Cardiac muscle cell (in vitro differentiated cells and primary cell): ENCODE data around the gene SLC35A4. TPM values are rescaled to one million over a fixed set of nuclear protein-coding genes. Genes with fewer than 3 reads are reported as not detected.
A peak's percentile ranks its signal among the peaks of the same experiment; 100 is the strongest.

ENCODE experiments used
- DNase-seq, 2 donors: peaks; one replicate each; pipeline versions ENCODE4 v3.0.0 to v3.0.0-alpha.2; 2010 to 2017; ENCODE audit warnings: low read depth in 1 of 2, low spot score in 1 of 2
- H3K27ac ChIP-seq: fragments of 200-600 bp; sonication (generic); 2 replicates; pipeline ENCODE4 v1.5.1; 2016
- H3K27me3 ChIP-seq: fragments of 200-600 bp; sonication (generic); 2 replicates; pipeline ENCODE4 v1.6.0; 2016; ENCODE audit warnings: control low read depth
- H3K36me3 ChIP-seq: fragments of 200-600 bp; sonication (generic); 2 replicates; pipeline ENCODE4 v1.5.1; 2016; ENCODE audit warnings: control low read depth
- H3K4me1 ChIP-seq: fragments of 200-600 bp; sonication (generic); 2 replicates; pipeline ENCODE4 v1.8.1; 2017; ENCODE audit warnings: low read depth, mild to moderate bottlenecking, mixed run types
- H3K4me3 ChIP-seq: fragments of 200-600 bp; sonication (generic); 2 replicates; pipeline ENCODE4 v1.5.1; 2016; ENCODE audit warnings: mild to moderate bottlenecking
- H3K9me3 ChIP-seq: fragments of 200-600 bp; sonication (generic); 2 replicates; pipeline ENCODE4 v1.5.1; 2017; ENCODE audit warnings: low read depth, mild to moderate bottlenecking, control low read depth
- polyA plus RNA-seq: library from polyadenylated mRNA; unstranded; fragments of >200 nt; fragmentation: Nextera tagmentation; extraction: Ambion mirVana; gene quantifications from 2 replicates; pipeline ENCODE4 v1.2.1, GENCODE V29; 2016
- total RNA-seq: library from RNA; depleted of rRNA; stranded (reverse); fragments of >200 nt; gene quantifications from 2 replicates; pipeline ENCODE4 v1.2.3, GENCODE V29; 2016
- TF ChIP-seq, protein P1 (sequence below): IDR thresholded peaks from 2 replicates; pipeline ENCODE4 v1.5.1; 2012; ENCODE audit warnings: low read depth, mild to moderate bottlenecking, low read length

SLC35A4 gene
- total and polyA plus RNA-seq, 2 experiments from 2014 or later = 32.3 to 80.7 TPM

DNA sequence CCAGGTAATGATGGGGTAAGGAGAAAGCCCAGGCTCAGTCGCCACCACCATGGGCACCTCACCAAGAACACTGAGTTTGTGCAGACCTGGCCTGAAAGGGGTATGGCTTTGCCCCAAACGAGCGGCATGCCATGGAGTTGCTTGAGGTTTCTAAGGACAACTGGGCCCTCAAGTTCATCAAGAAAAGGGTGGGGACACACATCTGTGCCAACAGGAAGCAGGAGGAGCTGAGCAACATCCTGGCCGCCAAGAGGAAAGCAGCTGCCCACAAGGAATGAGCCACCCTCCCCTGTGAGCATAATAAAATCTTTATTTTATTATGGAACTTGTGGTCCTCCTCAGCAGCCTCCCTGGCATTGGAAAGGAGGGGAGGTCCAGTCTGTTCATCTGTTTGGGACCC is 44.5 kb downstream of the SLC35A4 start:
- Histone ChIP-seq H3K4me1 (no peaks in the 10 kb centered on the region), H3K27ac (no peak overlapping the region), H3K4me3 (no peak overlapping the region), H3K27me3 (no peaks in the 10 kb centered on the region), H3K36me3 (no peaks in the 10 kb centered on the region), H3K9me3 (no peaks in the 10 kb centered on the region)
- peak in 1 of 2 donors; percentile 45 for DNase-seq
- TF ChIP-seq, protein P1, sequence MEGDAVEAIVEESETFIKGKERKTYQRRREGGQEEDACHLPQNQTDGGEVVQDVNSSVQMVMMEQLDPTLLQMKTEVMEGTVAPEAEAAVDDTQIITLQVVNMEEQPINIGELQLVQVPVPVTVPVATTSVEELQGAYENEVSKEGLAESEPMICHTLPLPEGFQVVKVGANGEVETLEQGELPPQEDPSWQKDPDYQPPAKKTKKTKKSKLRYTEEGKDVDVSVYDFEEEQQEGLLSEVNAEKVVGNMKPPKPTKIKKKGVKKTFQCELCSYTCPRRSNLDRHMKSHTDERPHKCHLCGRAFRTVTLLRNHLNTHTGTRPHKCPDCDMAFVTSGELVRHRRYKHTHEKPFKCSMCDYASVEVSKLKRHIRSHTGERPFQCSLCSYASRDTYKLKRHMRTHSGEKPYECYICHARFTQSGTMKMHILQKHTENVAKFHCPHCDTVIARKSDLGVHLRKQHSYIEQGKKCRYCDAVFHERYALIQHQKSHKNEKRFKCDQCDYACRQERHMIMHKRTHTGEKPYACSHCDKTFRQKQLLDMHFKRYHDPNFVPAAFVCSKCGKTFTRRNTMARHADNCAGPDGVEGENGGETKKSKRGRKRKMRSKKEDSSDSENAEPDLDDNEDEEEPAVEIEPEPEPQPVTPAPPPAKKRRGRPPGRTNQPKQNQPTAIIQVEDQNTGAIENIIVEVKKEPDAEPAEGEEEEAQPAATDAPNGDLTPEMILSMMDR = no peak

DNA sequence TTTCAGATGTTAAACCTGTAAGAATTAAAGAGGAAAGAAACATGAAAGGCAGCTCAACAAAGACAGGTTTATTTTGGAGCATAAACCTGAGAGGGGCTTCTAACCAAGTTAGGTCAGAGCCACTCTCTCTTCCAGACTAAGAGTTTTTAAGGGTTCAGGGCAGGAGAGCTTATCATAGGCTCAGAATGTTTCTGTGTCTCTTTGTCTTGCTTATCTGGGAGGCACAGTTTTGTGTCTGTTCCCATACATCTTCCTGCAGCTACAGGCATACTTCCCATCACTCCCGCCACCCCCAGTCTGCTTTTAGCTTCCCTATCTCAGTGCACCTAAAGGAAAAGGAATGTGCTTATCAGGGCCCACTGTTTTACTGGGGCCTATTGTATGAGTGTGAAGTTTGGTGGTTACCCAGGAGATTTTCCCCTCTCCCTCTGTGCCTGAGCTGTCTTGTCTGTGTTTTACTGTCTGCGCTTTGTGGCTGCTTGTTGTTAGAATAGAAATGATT is 46.4 kb downstream of the SLC35A4 start:
- Histone ChIP-seq H3K4me3 (no peak overlapping the region), H3K4me1 (no peaks in the 10 kb centered on the region), H3K27me3 (no peaks in the 10 kb centered on the region), H3K9me3 (no peaks in the 10 kb centered on the region), H3K27ac (no peak overlapping the region), H3K36me3 (no peaks in the 10 kb centered on the region)
- TF ChIP-seq, protein P1 = no peak
- peak in 1 of 2 donors; percentile 75 for DNase-seq

Other genes starting within 250 kb of the SLC35A4 start
- gene HBEGF, start 218.2 kb upstream of the SLC35A4 start, total RNA-seq = 4.9 TPM in 2 replicates
- 3.7 and 5.1 TPM in 2 replicates for gene HBEGF, start 218.2 kb upstream of the SLC35A4 start, polyA plus RNA-seq
- not detected in 2 replicates for gene SLC4A9, start 204.6 kb upstream of the SLC35A4 start, total RNA-seq
- gene SLC4A9, start 204.6 kb upstream of the SLC35A4 start, polyA plus RNA-seq = 0.06 TPM in 1 of 2 replicates, not detected in the other
- 42.4 and 58.8 TPM in 2 replicates for gene ANKHD1, start 163.0 kb upstream of the SLC35A4 start, total RNA-seq
- gene ANKHD1, start 163.0 kb upstream of the SLC35A4 start, polyA plus RNA-seq = 41.5 and 46.5 TPM in 2 replicates
- 3.1 and 5.3 TPM in 2 replicates for gene EIF4EBP3, start 17.2 kb upstream of the SLC35A4 start, total RNA-seq
- gene EIF4EBP3, start 17.2 kb upstream of the SLC35A4 start, polyA plus RNA-seq = 6.6 and 24.8 TPM in 2 replicates
- gene SRA1, start 7.4 kb upstream of the SLC35A4 start, total RNA-seq = 22.8 and 43.9 TPM in 2 replicates
- gene SRA1, start 7.4 kb upstream of the SLC35A4 start, polyA plus RNA-seq = 51.5 and 80.6 TPM in 2 replicates
- gene APBB3, start 230 bp upstream of the SLC35A4 start, total RNA-seq = 34.2 and 45.4 TPM in 2 replicates
- 61.8 and 66.2 TPM in 2 replicates for gene APBB3, start 230 bp upstream of the SLC35A4 start, polyA plus RNA-seq
- 1.4 TPM in 1 of 2 replicates, not detected in the other for gene CD14, start 68.3 kb downstream of the SLC35A4 start, total RNA-seq
- 0.10 TPM in 1 of 2 replicates, not detected in the other for gene CD14, start 68.3 kb downstream of the SLC35A4 start, polyA plus RNA-seq
- gene TMCO6, start 74.6 kb downstream of the SLC35A4 start, total RNA-seq = 77.1 and 234 TPM in 2 replicates
- gene TMCO6, start 74.6 kb downstream of the SLC35A4 start, polyA plus RNA-seq = 14.2 and 17.2 TPM in 2 replicates
- 65.5 and 113 TPM in 2 replicates for gene NDUFA2, start 82.8 kb downstream of the SLC35A4 start, total RNA-seq
- gene NDUFA2, start 82.8 kb downstream of the SLC35A4 start, polyA plus RNA-seq = 243 and 273 TPM in 2 replicates
- gene IK, start 83.0 kb downstream of the SLC35A4 start, total RNA-seq = 80.4 and 104 TPM in 2 replicates
- 119 and 125 TPM in 2 replicates for gene IK, start 83.0 kb downstream of the SLC35A4 start, polyA plus RNA-seq
- gene WDR55, start 100.1 kb downstream of the SLC35A4 start, total RNA-seq = 17.2 and 23.8 TPM in 2 replicates
- 17.7 and 21.1 TPM in 2 replicates for gene WDR55, start 100.1 kb downstream of the SLC35A4 start, polyA plus RNA-seq
- 1.0 and 2.1 TPM in 2 replicates for gene DND1, start 108.7 kb downstream of the SLC35A4 start, total RNA-seq
- gene DND1, start 108.7 kb downstream of the SLC35A4 start, polyA plus RNA-seq = 0.86 and 0.94 TPM in 2 replicates
- gene HARS1, start 126.5 kb downstream of the SLC35A4 start, total RNA-seq = 43.0 and 50.1 TPM in 2 replicates
- gene HARS1, start 126.5 kb downstream of the SLC35A4 start, polyA plus RNA-seq = 72.9 and 94.1 TPM in 2 replicates
- 27.8 and 30.9 TPM in 2 replicates for gene HARS2, start 126.6 kb downstream of the SLC35A4 start, total RNA-seq
- gene HARS2, start 126.6 kb downstream of the SLC35A4 start, polyA plus RNA-seq = 33.6 and 39.9 TPM in 2 replicates
- gene ZMAT2, start 135.6 kb downstream of the SLC35A4 start, total RNA-seq = 30.2 and 47.0 TPM in 2 replicates
- 42.1 and 49.0 TPM in 2 replicates for gene ZMAT2, start 135.6 kb downstream of the SLC35A4 start, polyA plus RNA-seq
- gene PCDHA1, start 221.3 kb downstream of the SLC35A4 start, total RNA-seq = 0.25 TPM in 1 of 2 replicates, not detected in the other
- 0.29 and 0.69 TPM in 2 replicates for gene PCDHA1, start 221.3 kb downstream of the SLC35A4 start, polyA plus RNA-seq
- 4.5 and 5.1 TPM in 2 replicates for gene PCDHA2, start 230.0 kb downstream of the SLC35A4 start, total RNA-seq
- gene PCDHA2, start 230.0 kb downstream of the SLC35A4 start, polyA plus RNA-seq = 2.7 and 5.3 TPM in 2 replicates
- 1.1 and 2.3 TPM in 2 replicates for gene PCDHA3, start 236.2 kb downstream of the SLC35A4 start, total RNA-seq
- gene PCDHA3, start 236.2 kb downstream of the SLC35A4 start, polyA plus RNA-seq = 1.8 and 2.9 TPM in 2 replicates
- 14.2 and 14.3 TPM in 2 replicates for gene PCDHA4, start 242.2 kb downstream of the SLC35A4 start, total RNA-seq
- gene PCDHA4, start 242.2 kb downstream of the SLC35A4 start, polyA plus RNA-seq = 6.1 and 9.1 TPM in 2 replicates